HCT116 (cell line): ENCODE measurements around the gene SETX. TPM values are rescaled to one million over a fixed set of nuclear protein-coding genes. Genes with fewer than 3 reads are reported as not detected.

ENCODE experiments used
- ATAC-seq: fragments of 200-7000 bp; cut with Tn5 transposase; 2 replicates; pipeline ENCODE4 v1.9.1; 2020; ENCODE audit warnings: mild to moderate bottlenecking, moderate library complexity
- BruUV-seq: library from RNA; stranded (reverse); fragments of 400-500 nt; replicated peaks from 2 replicates; lab custom pipeline; 2021; lab: Mats Ljungman, UMichigan
- CTCF ChIA-PET: fragments of 300-600 bp; sonication (Branson Sonifier 250); formaldehyde crosslinking; loops from one replicate; lab custom pipeline; 2021; ENCODE audit warnings: antibody characterized with exemption; lab: Charles Lee
- POLR2A ChIA-PET: fragments of 300-600, 350-600 bp; sonication (Branson Sonifier 250); formaldehyde crosslinking; loops from one replicate; lab custom pipeline; 2021; ENCODE audit warnings: antibody characterized with exemption; lab: Charles Lee
- RAD21 ChIA-PET, 2 experiments: fragments of 300-600 bp; sonication (Branson Sonifier 250); formaldehyde crosslinking; loops; one replicate each; lab custom pipeline; 2023; ENCODE audit warnings: low total read pairs in 2 of 2; ENCODE audit not compliant: uncharacterized antibody in 2 of 2, unreplicated experiment in 2 of 2, low non-redundant PET in 1 of 2; lab: Charles Lee
- DNase-seq: peaks from one replicate; pipeline ENCODE4 v3.0.0-alpha.2; 2010; ENCODE audit warnings: low read depth, low spot score
- H2AFZ ChIP-seq: fragments of 200-600 bp; shearing (Covaris generic), sonication (generic); 2 replicates; pipeline ENCODE4 v1.6.1; 2017; ENCODE audit warnings: low read depth, mixed run types, mixed read lengths, antibody characterized with exemption, low read length; ENCODE audit not compliant: poor library complexity, severe bottlenecking
- H3K27ac ChIP-seq: 2 replicates; pipeline ENCODE4 v1.5.1; 2012; ENCODE audit warnings: low read depth, low read length
- H3K27me3 ChIP-seq: fragments of 200-600 bp; sonication (generic); 2 replicates; pipeline ENCODE4 v1.6.1; 2016; ENCODE audit warnings: mixed run types, low read length, mixed read lengths; ENCODE audit not compliant: insufficient read depth
- H3K36me3 ChIP-seq, 2 experiments: fragments of 200-500 bp in 1 of 2; fragments of 200-600 bp in 1 of 2; sonication (Bioruptor generic) in 1 of 2; sonication (generic) in 1 of 2; 2 replicates each; pipeline versions ENCODE4 v1.5.1 to v1.6.1; 2014 to 2016; ENCODE audit warnings: low read length in 2 of 2, inconsistent platforms in 1 of 2, mixed read lengths in 1 of 2, mixed run types in 1 of 2; ENCODE audit not compliant: insufficient read depth in 2 of 2, control insufficient read depth in 1 of 2
- H3K4me1 ChIP-seq, 2 experiments: fragments of 200-600 bp in 1 of 2; sonication (generic) in 1 of 2; 2 replicates each; pipeline versions ENCODE4 v1.5.1 to v1.6.1; 2012 to 2017; ENCODE audit warnings: low read length in 2 of 2, inconsistent platforms in 1 of 2, mild to moderate bottlenecking in 1 of 2, mixed read lengths in 1 of 2, mixed run types in 1 of 2, moderate library complexity in 1 of 2; ENCODE audit not compliant: insufficient read depth in 2 of 2, control insufficient read depth in 1 of 2
- H3K4me2 ChIP-seq: fragments of 200-600 bp; sonication (generic); 2 replicates; pipeline ENCODE4 v1.6.1; 2017; ENCODE audit warnings: mixed run types, low read length, mixed read lengths
- H3K4me3 ChIP-seq, 2 experiments: fragments of 200-600 bp in 1 of 2; sonication (generic) in 1 of 2; replicated peaks in 1 of 2; 2 replicates each; pipeline ENCODE4 v1.5.1; 2011 to 2016; ENCODE audit warnings: low read length in 2 of 2, control low read depth in 1 of 2, low read depth in 1 of 2, mild to moderate bottlenecking in 1 of 2, mixed read lengths in 1 of 2, mixed run types in 1 of 2
- H3K79me2 ChIP-seq: fragments of 200-600 bp; sonication (generic); 2 replicates; pipeline ENCODE4 v1.6.1; 2017; ENCODE audit warnings: mild to moderate bottlenecking, mixed run types, low read length, moderate library complexity, mixed read lengths; ENCODE audit not compliant: insufficient read depth
- H3K9ac ChIP-seq: fragments of 200-600 bp; sonication (generic); 2 replicates; pipeline ENCODE4 v1.6.1; 2016; ENCODE audit warnings: low read length, mixed read lengths
- H3K9me2 ChIP-seq: fragments of 200-600 bp; sonication (generic), shearing (Covaris generic); 2 replicates; pipeline ENCODE4 v1.6.1; 2017; ENCODE audit warnings: mixed run types, mild to moderate bottlenecking, moderate library complexity; ENCODE audit not compliant: insufficient read depth
- H3K9me3 ChIP-seq, 2 experiments: fragments of 200-500 bp in 1 of 2; fragments of 200-600 bp in 1 of 2; sonication (Bioruptor generic) in 1 of 2; sonication (generic) in 1 of 2; 2 replicates each; pipeline ENCODE4 v1.6.1; 2014 to 2017; ENCODE audit warnings: low read length in 2 of 2, mixed read lengths in 2 of 2, inconsistent platforms in 1 of 2, low read depth in 1 of 2, mild to moderate bottlenecking in 1 of 2, mixed run types in 1 of 2, moderate library complexity in 1 of 2; ENCODE audit not compliant: control insufficient read depth in 1 of 2, insufficient read depth in 1 of 2
- H4K20me1 ChIP-seq: fragments of 200-600 bp; sonication (generic), shearing (Covaris generic); 2 replicates; pipeline ENCODE4 v1.6.1; 2017; ENCODE audit warnings: mixed run types, mild to moderate bottlenecking, moderate library complexity; ENCODE audit not compliant: insufficient read depth
- CEBPB ChIP-seq: IDR thresholded peaks from 2 replicates; pipeline ENCODE4 v1.6.1; 2012; ENCODE audit warnings: low read depth
- CTCF ChIP-seq, 3 experiments: fragments of 200-600 bp in 1 of 3; sonication (generic) in 1 of 3; IDR thresholded peaks in 2 of 3; conservative IDR thresholded peaks in 1 of 3; 2 replicates each; pipeline ENCODE4 v1.5.1; 2012 to 2017; ENCODE audit warnings: low read depth in 2 of 3, low read length in 2 of 3, antibody characterized with exemption in 1 of 3, borderline replicate concordance in 1 of 3, control low read depth in 1 of 3, mild to moderate bottlenecking in 1 of 3, mixed read lengths in 1 of 3, mixed run types in 1 of 3, moderate library complexity in 1 of 3; ENCODE audit not compliant: insufficient read depth in 1 of 3
- ELF1 ChIP-seq: IDR thresholded peaks from 2 replicates; pipeline ENCODE4 v1.6.1; 2012; ENCODE audit warnings: low read depth, borderline replicate concordance
- EZH2phosphoT487 ChIP-seq: fragments of 200-600 bp; IDR thresholded peaks from 2 replicates; pipeline ENCODE4 v1.6.1; 2018; ENCODE audit warnings: antibody characterized with exemption, borderline replicate concordance
- FOSL1 ChIP-seq: IDR thresholded peaks from 2 replicates; pipeline ENCODE4 v1.6.1; 2012; ENCODE audit warnings: low read depth
- JUND ChIP-seq: IDR thresholded peaks from 2 replicates; pipeline ENCODE4 v1.6.1; 2012
- MAX ChIP-seq: IDR thresholded peaks from 2 replicates; pipeline ENCODE4 v1.6.1; 2012
- POLR2A ChIP-seq: IDR thresholded peaks from 2 replicates; pipeline ENCODE4 v1.7.0; 2011; ENCODE audit warnings: borderline replicate concordance; ENCODE audit not compliant: insufficient read depth, insufficient read length; ENCODE audit errors: extremely low read depth
- POLR2AphosphoS5 ChIP-seq: IDR thresholded peaks from 2 replicates; pipeline ENCODE4 v1.6.1; 2011; ENCODE audit warnings: mild to moderate bottlenecking, low read depth, low read length, moderate library complexity
- RAD21 ChIP-seq: IDR thresholded peaks from 2 replicates; pipeline ENCODE4 v1.6.1; 2012; ENCODE audit warnings: low read depth, mild to moderate bottlenecking
- SIN3A ChIP-seq: IDR thresholded peaks from 2 replicates; pipeline ENCODE4 v1.6.1; 2012; ENCODE audit warnings: low read depth
- SRF ChIP-seq: IDR thresholded peaks from 2 replicates; pipeline ENCODE4 v1.6.1; 2012; ENCODE audit warnings: low read depth
- YY1 ChIP-seq: IDR thresholded peaks from 2 replicates; pipeline ENCODE4 v1.6.1; 2011; ENCODE audit warnings: low read length, low read depth, moderate library complexity, mild to moderate bottlenecking; ENCODE audit not compliant: insufficient replicate concordance; ENCODE audit errors: extremely low read depth
- ZBTB33 ChIP-seq: IDR thresholded peaks from 2 replicates; pipeline ENCODE4 v1.6.1; 2011; ENCODE audit warnings: mild to moderate bottlenecking, low read length, moderate library complexity; ENCODE audit not compliant: insufficient replicate concordance; ENCODE audit errors: extremely low read depth
- ZNF274 ChIP-seq: fragments of 200-500 bp; sonication (Bioruptor generic); IDR thresholded peaks from 2 replicates; pipeline ENCODE4 v1.6.1; 2014; ENCODE audit warnings: mild to moderate bottlenecking, low read depth, low read length, inconsistent platforms
- intact Hi-C: fragments of 100-400 bp; cut with micrococcal nuclease; formaldehyde crosslinking; loops from 2 replicates; pipeline ENCODE4 v1.10.0; 2022
- total RNA-seq: library from RNA; stranded (reverse); gene quantifications from one replicate; pipeline ENCODE4 v1.2.1, GENCODE V29; 2021; ENCODE audit not compliant: unreplicated experiment
- TF ChIP-seq, protein P1 (sequence below): IDR thresholded peaks from 2 replicates; pipeline ENCODE4 v1.6.1; 2012; ENCODE audit warnings: low read depth

SETX gene
- total RNA-seq, 1 experiment from 2014 or later: 38.5 TPM

- ChIA-PET POLR2A (no interaction called here), RAD21 (no interaction called here), CTCF (interaction anchor here (7.5 kb wide), 1 partner anchor 63 kb away, joined by 154 read pairs; no protein-coding TSS in a partner anchor)
- H3K9me3 ChIP-seq: no peaks in the 10 kb centered on the region
- no peaks in the 10 kb centered on the region for H3K36me3 ChIP-seq
- BruUV-seq: no TSS peak
- ATAC-seq (no peak), DNase-seq (no peak)
- no peak overlapping the region for H3K27ac ChIP-seq
- H3K4me3 ChIP-seq: no peak overlapping the region
- H3K4me2 ChIP-seq: no peak overlapping the region
- TF ChIP-seq ZBTB33: no peak
- no peak for TF ChIP-seq MAX
- TF ChIP-seq YY1: no peak
- no peak for TF ChIP-seq EZH2phosphoT487
- TF ChIP-seq JUND: no peak
- TF ChIP-seq CTCF (IDR thresholded peaks at IDR 0.05 in 2 of 3, conservative IDR thresholded peaks at IDR 0.05 in 1 of 3; ENCODE audit: borderline replicate concordance in 1 of 3, insufficient read depth in 1 of 3, low read depth in 2 of 3, low read length in 2 of 3): no peak
- TF ChIP-seq FOSL1: no peak
- TF ChIP-seq CEBPB: no peak
- TF ChIP-seq POLR2AphosphoS5: no peak
- no peak for TF ChIP-seq POLR2A
- no peak for TF ChIP-seq SIN3A
- no peak for TF ChIP-seq SRF
- no peak for TF ChIP-seq ELF1
- no peak for TF ChIP-seq ZNF274
- TF ChIP-seq RAD21: no peak
- TF ChIP-seq, protein P1, sequence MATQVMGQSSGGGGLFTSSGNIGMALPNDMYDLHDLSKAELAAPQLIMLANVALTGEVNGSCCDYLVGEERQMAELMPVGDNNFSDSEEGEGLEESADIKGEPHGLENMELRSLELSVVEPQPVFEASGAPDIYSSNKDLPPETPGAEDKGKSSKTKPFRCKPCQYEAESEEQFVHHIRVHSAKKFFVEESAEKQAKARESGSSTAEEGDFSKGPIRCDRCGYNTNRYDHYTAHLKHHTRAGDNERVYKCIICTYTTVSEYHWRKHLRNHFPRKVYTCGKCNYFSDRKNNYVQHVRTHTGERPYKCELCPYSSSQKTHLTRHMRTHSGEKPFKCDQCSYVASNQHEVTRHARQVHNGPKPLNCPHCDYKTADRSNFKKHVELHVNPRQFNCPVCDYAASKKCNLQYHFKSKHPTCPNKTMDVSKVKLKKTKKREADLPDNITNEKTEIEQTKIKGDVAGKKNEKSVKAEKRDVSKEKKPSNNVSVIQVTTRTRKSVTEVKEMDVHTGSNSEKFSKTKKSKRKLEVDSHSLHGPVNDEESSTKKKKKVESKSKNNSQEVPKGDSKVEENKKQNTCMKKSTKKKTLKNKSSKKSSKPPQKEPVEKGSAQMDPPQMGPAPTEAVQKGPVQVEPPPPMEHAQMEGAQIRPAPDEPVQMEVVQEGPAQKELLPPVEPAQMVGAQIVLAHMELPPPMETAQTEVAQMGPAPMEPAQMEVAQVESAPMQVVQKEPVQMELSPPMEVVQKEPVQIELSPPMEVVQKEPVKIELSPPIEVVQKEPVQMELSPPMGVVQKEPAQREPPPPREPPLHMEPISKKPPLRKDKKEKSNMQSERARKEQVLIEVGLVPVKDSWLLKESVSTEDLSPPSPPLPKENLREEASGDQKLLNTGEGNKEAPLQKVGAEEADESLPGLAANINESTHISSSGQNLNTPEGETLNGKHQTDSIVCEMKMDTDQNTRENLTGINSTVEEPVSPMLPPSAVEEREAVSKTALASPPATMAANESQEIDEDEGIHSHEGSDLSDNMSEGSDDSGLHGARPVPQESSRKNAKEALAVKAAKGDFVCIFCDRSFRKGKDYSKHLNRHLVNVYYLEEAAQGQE: no peak
- intact Hi-C loops: no loop called here
- no peaks in the 10 kb centered on the region for H3K27me3 ChIP-seq
- H2AFZ ChIP-seq: no peak overlapping the region
- H3K79me2 ChIP-seq: no peaks in the 10 kb centered on the region
- no peak overlapping the region for H3K9ac ChIP-seq
- peaks cover 2 to 11% of the 10 kb centered on the region in 2 experiments for H3K4me1 ChIP-seq
- H3K9me2 ChIP-seq: no peaks in the 10 kb centered on the region
- no peaks in the 10 kb centered on the region for H4K20me1 ChIP-seq
Observed at GRCh38 chr9:132232522-132232921, 122.3 kb downstream of the SETX start.
